Muscle of back (tissue), 11 donors: Measurements from ENCODE around the gene ZMIZ1. TPM values are rescaled to one million over a fixed set of nuclear protein-coding genes. Genes with fewer than 3 reads are reported as not detected.

ENCODE experiments used
- DNase-seq, 3 donors: peaks; one replicate each; pipeline versions ENCODE4 v3.0.0 to v3.0.0-alpha.2; 2013
- polyA plus RNA-seq, 10 donors: library from polyadenylated mRNA; unstranded; fragments of 120-200 nt; gene quantifications; one replicate each; pipeline ENCODE4 v1.2.1, GENCODE V29; 2013; ENCODE audit not compliant: insufficient read length in 10 of 10

ZMIZ1 gene
- polyA plus RNA-seq, 10 donors, result 27.1 to 52.0 (median 35.3) TPM

- no peak for DNase-seq
These were observed 16.3 kb upstream of the ZMIZ1 start for GRCh38 chr10:79052291-79053080.

GRCh38 chr10:79053081-79053434 lies 15.7 kb upstream of the ZMIZ1 start:
- DNase-seq, result no peak

GRCh38 chr10:79053481-79054202 lies 15.1 kb upstream of the ZMIZ1 start:
- no peak for DNase-seq

GRCh38 chr10:79054203-79055099 lies 14.3 kb upstream of the ZMIZ1 start:
- no peak for DNase-seq

GRCh38 chr10:79055100-79055782 lies 13.5 kb upstream of the ZMIZ1 start:
- DNase-seq, result no peak

- DNase-seq, result no peak
These were observed 12.9 kb upstream of the ZMIZ1 start for GRCh38 chr10:79055892-79056291.

- DNase-seq, result no peak
These were observed 12.4 kb upstream of the ZMIZ1 start for GRCh38 chr10:79056361-79056735.

GRCh38 chr10:79056736-79057391 lies 11.9 kb upstream of the ZMIZ1 start:
- no peak for DNase-seq

GRCh38 chr10:79057481-79058275 lies 11.1 kb upstream of the ZMIZ1 start:
- DNase-seq, result no peak

- DNase-seq, result no peak
These were observed 9.6 kb upstream of the ZMIZ1 start for GRCh38 chr10:79058899-79059841.

GRCh38 chr10:79059859-79060379 lies 8.8 kb upstream of the ZMIZ1 start:
- no peak for DNase-seq

GRCh38 chr10:79060641-79061255 lies 8.0 kb upstream of the ZMIZ1 start:
- no peak for DNase-seq

GRCh38 chr10:79061441-79062315 lies 7.1 kb upstream of the ZMIZ1 start:
- no peak for DNase-seq

GRCh38 chr10:79063071-79063491 lies 5.7 kb upstream of the ZMIZ1 start:
- no peak for DNase-seq

GRCh38 chr10:79063661-79064492 lies 4.9 kb upstream of the ZMIZ1 start:
- no peak for DNase-seq

GRCh38 chr10:79065091-79065551 lies 3.6 kb upstream of the ZMIZ1 start:
- DNase-seq, result no peak
